Neural cell (in vitro differentiated cells): Measurements from ENCODE around the gene ALDH3B2. TPM values are rescaled to one million over a fixed set of nuclear protein-coding genes. Genes with fewer than 3 reads are reported as not detected.

Source experiments
- H2AFZ ChIP-seq: fragments of 200-600, 300-800 bp; sonication (generic), shearing (Covaris generic); 2 replicates; pipeline ENCODE4 v1.6.0; 2014; ENCODE audit warnings: low read depth, mild to moderate bottlenecking, antibody characterized with exemption, low read length, moderate library complexity
- H3F3A ChIP-seq: fragments of 200-600 bp; shearing (Covaris generic); 2 replicates; pipeline ENCODE4 v1.6.1; 2016; ENCODE audit warnings: mild to moderate bottlenecking, moderate library complexity, mixed read lengths, antibody characterized with exemption, low read length; ENCODE audit not compliant: insufficient read depth, poor library complexity, severe bottlenecking
- H3K27ac ChIP-seq: fragments of 200-600, 300-800 bp; sonication (generic), shearing (Covaris generic); 2 replicates; pipeline ENCODE4 v1.5.1; 2014; ENCODE audit warnings: mild to moderate bottlenecking, low read length, moderate library complexity
- H3K27me3 ChIP-seq: fragments of 300-800, 200-600 bp; sonication (generic), shearing (Covaris generic); 2 replicates; pipeline ENCODE4 v1.6.0; 2014; ENCODE audit warnings: mild to moderate bottlenecking, low read depth, low read length, moderate library complexity; ENCODE audit not compliant: insufficient read depth
- H3K36me3 ChIP-seq: fragments of 300-800, 200-600 bp; sonication (generic), shearing (Covaris generic); 2 replicates; pipeline ENCODE4 v1.5.1; 2014; ENCODE audit warnings: mild to moderate bottlenecking, antibody characterized with exemption, low read length, moderate library complexity; ENCODE audit not compliant: insufficient read depth
- H3K4me2 ChIP-seq: fragments of 300-800, 200-600 bp; sonication (generic), shearing (Covaris generic); 2 replicates; pipeline ENCODE4 v1.6.0; 2014; ENCODE audit warnings: mild to moderate bottlenecking, low read length
- H3K4me3 ChIP-seq: fragments of 300-800, 200-600 bp; sonication (generic), shearing (Covaris generic); 2 replicates; pipeline ENCODE4 v1.5.1; 2014; ENCODE audit warnings: mild to moderate bottlenecking, low read length, moderate library complexity
- H3K79me2 ChIP-seq: fragments of 200-600 bp; shearing (Covaris generic); replicated peaks from 2 replicates; pipeline ENCODE4 v1.6.0; 2014; ENCODE audit warnings: mild to moderate bottlenecking, low read length, moderate library complexity; ENCODE audit not compliant: insufficient read depth
- H3K9ac ChIP-seq: fragments of 300-800, 200-600 bp; sonication (generic), shearing (Covaris generic); 2 replicates; pipeline ENCODE4 v1.6.1; 2016; ENCODE audit warnings: mild to moderate bottlenecking, low read length, mixed read lengths
- H3K9me2 ChIP-seq: fragments of 200-600 bp; shearing (Covaris generic); 2 replicates; pipeline ENCODE4 v1.6.1; 2016; ENCODE audit warnings: mild to moderate bottlenecking, low read length, mixed read lengths; ENCODE audit not compliant: insufficient read depth
- H3K9me3 ChIP-seq: fragments of 200-600, 300-800 bp; sonication (generic), shearing (Covaris generic); 2 replicates; pipeline ENCODE4 v1.6.1; 2016; ENCODE audit warnings: mild to moderate bottlenecking, mixed run types, low read length, moderate library complexity, mixed read lengths
- H4K20me1 ChIP-seq: fragments of 200-600 bp; shearing (Covaris generic); 2 replicates; pipeline ENCODE4 v1.6.1; 2016; ENCODE audit warnings: mild to moderate bottlenecking, mixed run types; ENCODE audit not compliant: insufficient read depth
- EP300 ChIP-seq: fragments of 450-650 bp; conservative IDR thresholded peaks from 2 replicates; pipeline ENCODE4 v1.6.1; 2014; ENCODE audit warnings: antibody characterized with exemption, mild to moderate bottlenecking, moderate library complexity; ENCODE audit not compliant: poor library complexity, severe bottlenecking
- EZH2 ChIP-seq: fragments of 200-600, 300-800 bp; shearing (Covaris generic), sonication (generic); IDR thresholded peaks from 2 replicates; pipeline ENCODE4 v1.6.1; 2014; ENCODE audit warnings: antibody characterized with exemption, low read length, borderline replicate concordance, mild to moderate bottlenecking; ENCODE audit not compliant: insufficient read depth, poor library complexity, severe bottlenecking
- MXI1 ChIP-seq: fragments of 450-650 bp; conservative IDR thresholded peaks from 2 replicates; pipeline ENCODE4 v1.6.1; 2014; ENCODE audit warnings: antibody characterized with exemption, mild to moderate bottlenecking; ENCODE audit not compliant: poor library complexity, severe bottlenecking
- POLR2AphosphoS5 ChIP-seq: IDR thresholded peaks from 2 replicates; pipeline ENCODE4 v1.6.1; 2012
- RAD21 ChIP-seq: fragments of 450-650 bp; conservative IDR thresholded peaks from 2 replicates; pipeline ENCODE4 v1.6.1; 2014; ENCODE audit warnings: antibody characterized with exemption, mild to moderate bottlenecking, moderate library complexity
- SMC3 ChIP-seq: fragments of 450-650 bp; conservative IDR thresholded peaks from 2 replicates; pipeline ENCODE4 v1.6.1; 2014; ENCODE audit warnings: antibody characterized with exemption, mild to moderate bottlenecking, moderate library complexity; ENCODE audit not compliant: poor library complexity
- TAF1 ChIP-seq: IDR thresholded peaks from 2 replicates; pipeline ENCODE4 v1.6.1; 2012; ENCODE audit warnings: low read depth
- polyA plus RNA-seq: library from polyadenylated mRNA; depleted of rRNA; stranded (reverse); fragments of >200 nt; gene quantifications from 2 replicates; pipeline ENCODE4 v1.2.3, GENCODE V29; 2014
- TF ChIP-seq, protein P1 (sequence below): IDR thresholded peaks from 2 replicates; pipeline ENCODE4 v1.6.1; 2012; ENCODE audit warnings: borderline replicate concordance
- TF ChIP-seq, protein P2 (sequence below): fragments of 450-650 bp; IDR thresholded peaks from 2 replicates; pipeline ENCODE4 v1.5.1; 2014; ENCODE audit warnings: antibody characterized with exemption, mild to moderate bottlenecking, moderate library complexity; ENCODE audit not compliant: poor library complexity, severe bottlenecking

Gene ALDH3B2
- polyA plus RNA-seq, 1 donor from 2014 or later, result not detected

DNA sequence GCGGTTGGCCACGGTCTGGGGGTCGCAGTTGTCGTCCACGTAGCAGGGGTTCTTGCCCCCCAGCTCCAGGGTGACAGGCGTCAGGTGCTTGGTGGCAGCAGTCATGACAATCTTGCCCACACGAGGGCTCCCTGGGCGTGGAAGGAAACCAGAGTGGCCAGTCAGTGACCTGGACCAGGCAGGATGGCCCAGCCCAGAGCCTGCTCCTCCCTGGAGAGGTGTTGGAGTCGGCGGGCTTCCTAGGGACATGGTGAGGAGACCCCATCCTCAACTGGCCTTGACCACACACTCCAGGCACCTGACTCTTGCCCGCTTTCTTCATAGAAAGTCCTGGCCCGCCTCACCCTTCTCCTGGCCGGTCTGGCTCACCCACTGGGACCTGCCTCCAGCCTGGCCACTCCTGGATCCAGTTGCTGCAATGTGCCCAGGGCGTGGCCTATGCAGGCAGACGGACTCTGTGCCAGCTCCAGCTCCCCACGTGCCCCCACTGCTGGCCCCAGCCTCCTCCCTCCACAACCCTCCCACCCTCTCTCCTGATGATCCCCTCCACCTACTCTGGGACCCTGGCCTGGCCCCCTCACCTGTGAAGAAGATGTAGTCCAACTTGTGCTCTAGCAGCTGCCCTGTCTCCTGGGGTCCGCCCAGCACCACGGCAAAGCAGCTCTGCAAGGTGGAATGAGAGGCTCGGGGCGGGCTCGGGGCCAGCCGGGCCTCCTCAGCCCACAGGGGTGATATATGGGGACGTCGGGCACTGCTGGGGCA is 8.7 kb downstream of the ALDH3B2 start:
- no peaks in the 10 kb centered on the region for H4K20me1 ChIP-seq
- TF ChIP-seq MXI1 (no peak), EZH2 (no peak), EP300 (no peak), RAD21 (no peak), POLR2AphosphoS5 (no peak)
- TF ChIP-seq, protein P1, sequence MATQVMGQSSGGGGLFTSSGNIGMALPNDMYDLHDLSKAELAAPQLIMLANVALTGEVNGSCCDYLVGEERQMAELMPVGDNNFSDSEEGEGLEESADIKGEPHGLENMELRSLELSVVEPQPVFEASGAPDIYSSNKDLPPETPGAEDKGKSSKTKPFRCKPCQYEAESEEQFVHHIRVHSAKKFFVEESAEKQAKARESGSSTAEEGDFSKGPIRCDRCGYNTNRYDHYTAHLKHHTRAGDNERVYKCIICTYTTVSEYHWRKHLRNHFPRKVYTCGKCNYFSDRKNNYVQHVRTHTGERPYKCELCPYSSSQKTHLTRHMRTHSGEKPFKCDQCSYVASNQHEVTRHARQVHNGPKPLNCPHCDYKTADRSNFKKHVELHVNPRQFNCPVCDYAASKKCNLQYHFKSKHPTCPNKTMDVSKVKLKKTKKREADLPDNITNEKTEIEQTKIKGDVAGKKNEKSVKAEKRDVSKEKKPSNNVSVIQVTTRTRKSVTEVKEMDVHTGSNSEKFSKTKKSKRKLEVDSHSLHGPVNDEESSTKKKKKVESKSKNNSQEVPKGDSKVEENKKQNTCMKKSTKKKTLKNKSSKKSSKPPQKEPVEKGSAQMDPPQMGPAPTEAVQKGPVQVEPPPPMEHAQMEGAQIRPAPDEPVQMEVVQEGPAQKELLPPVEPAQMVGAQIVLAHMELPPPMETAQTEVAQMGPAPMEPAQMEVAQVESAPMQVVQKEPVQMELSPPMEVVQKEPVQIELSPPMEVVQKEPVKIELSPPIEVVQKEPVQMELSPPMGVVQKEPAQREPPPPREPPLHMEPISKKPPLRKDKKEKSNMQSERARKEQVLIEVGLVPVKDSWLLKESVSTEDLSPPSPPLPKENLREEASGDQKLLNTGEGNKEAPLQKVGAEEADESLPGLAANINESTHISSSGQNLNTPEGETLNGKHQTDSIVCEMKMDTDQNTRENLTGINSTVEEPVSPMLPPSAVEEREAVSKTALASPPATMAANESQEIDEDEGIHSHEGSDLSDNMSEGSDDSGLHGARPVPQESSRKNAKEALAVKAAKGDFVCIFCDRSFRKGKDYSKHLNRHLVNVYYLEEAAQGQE, result no peak
- TF ChIP-seq, protein P2, sequence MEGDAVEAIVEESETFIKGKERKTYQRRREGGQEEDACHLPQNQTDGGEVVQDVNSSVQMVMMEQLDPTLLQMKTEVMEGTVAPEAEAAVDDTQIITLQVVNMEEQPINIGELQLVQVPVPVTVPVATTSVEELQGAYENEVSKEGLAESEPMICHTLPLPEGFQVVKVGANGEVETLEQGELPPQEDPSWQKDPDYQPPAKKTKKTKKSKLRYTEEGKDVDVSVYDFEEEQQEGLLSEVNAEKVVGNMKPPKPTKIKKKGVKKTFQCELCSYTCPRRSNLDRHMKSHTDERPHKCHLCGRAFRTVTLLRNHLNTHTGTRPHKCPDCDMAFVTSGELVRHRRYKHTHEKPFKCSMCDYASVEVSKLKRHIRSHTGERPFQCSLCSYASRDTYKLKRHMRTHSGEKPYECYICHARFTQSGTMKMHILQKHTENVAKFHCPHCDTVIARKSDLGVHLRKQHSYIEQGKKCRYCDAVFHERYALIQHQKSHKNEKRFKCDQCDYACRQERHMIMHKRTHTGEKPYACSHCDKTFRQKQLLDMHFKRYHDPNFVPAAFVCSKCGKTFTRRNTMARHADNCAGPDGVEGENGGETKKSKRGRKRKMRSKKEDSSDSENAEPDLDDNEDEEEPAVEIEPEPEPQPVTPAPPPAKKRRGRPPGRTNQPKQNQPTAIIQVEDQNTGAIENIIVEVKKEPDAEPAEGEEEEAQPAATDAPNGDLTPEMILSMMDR, result no peak
- H3K4me3 ChIP-seq, result no peak overlapping the region
- no peaks in the 10 kb centered on the region for H3K36me3 ChIP-seq
- no peaks in the 10 kb centered on the region for H3F3A ChIP-seq
- no peak overlapping the region for H3K27ac ChIP-seq
- H3K79me2 ChIP-seq, result no peaks in the 10 kb centered on the region
- no peak overlapping the region for H2AFZ ChIP-seq
- H3K4me2 ChIP-seq, result no peak overlapping the region
- no peaks in the 10 kb centered on the region for H3K27me3 ChIP-seq
- no peaks in the 10 kb centered on the region for H3K9me2 ChIP-seq
- no peak overlapping the region for H3K9ac ChIP-seq
- H3K9me3 ChIP-seq, result no peaks in the 10 kb centered on the region

DNA sequence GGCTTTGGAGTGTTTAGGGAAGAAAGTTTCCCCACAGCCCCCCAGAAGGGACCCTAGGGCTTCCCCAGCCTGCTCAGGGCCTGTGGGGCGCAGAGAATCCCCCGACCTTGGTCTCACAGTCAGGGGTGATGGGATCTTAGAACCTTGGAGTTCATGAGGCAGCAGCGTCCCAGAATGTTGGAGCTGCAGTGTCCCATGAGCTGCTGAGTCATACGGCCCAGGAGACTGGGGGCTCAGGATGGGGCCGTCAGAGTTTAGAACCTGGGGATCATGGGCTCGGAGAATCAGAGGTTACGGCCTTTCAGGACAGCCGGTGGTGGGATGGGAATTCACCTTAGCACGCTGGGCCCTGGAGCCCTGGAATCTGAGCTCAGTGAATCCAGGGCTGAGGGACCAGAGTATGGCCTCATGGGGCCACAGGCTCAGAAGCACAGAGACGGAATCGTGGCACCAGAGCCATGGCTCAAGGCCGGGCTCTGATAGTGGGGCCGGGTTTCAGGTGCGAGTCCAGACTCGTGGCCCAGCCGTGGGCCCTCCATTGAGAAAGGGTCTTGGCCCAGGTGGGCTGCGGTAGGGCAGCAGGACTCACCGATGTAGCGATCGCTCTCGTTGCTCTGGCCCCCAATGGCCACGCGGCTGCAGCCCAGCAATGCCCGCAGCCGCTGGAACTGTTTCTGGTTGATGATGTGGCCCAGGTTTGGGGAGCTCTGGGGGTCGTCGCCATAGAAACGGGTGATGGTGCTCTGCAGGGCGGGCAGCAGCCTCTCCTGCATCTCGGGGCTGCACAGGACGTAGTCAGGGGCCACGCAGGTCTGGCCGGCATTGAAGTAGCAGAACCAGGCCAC is 9.5 kb downstream of the ALDH3B2 start:
- no peaks in the 10 kb centered on the region for H3K9me2 ChIP-seq
- H3K36me3 ChIP-seq, result no peaks in the 10 kb centered on the region
- no peak overlapping the region for H3K4me2 ChIP-seq
- H4K20me1 ChIP-seq, result no peaks in the 10 kb centered on the region
- no peak for TF ChIP-seq RAD21
- no peak for TF ChIP-seq MXI1
- TF ChIP-seq, protein P1, result no peak
- no peak for TF ChIP-seq EP300
- TF ChIP-seq POLR2AphosphoS5, result no peak
- TF ChIP-seq, protein P2, result no peak
- no peak for TF ChIP-seq TAF1
- TF ChIP-seq EZH2, result no peak
- TF ChIP-seq SMC3, result no peak
- H3F3A ChIP-seq, result no peaks in the 10 kb centered on the region
- no peak overlapping the region for H3K27ac ChIP-seq
- H3K4me3 ChIP-seq, result no peak overlapping the region
- H3K9me3 ChIP-seq, result no peaks in the 10 kb centered on the region
- H2AFZ ChIP-seq, result no peak overlapping the region
- H3K9ac ChIP-seq, result no peak overlapping the region
- H3K79me2 ChIP-seq, result no peaks in the 10 kb centered on the region
- no peaks in the 10 kb centered on the region for H3K27me3 ChIP-seq
